Head of caudate nucleus (tissue), 42 donors: ENCODE measurements around the gene NXT1.

Source experiments
- DNase-seq, 42 donors: peaks; one replicate each; pipeline versions ENCODE4 v3.0.0 to v3.0.0-alpha.2; 2020 to 2021; ENCODE audit warnings: mixed read lengths in 7 of 42
- intact Hi-C: fragments of 100-400 bp; cut with DNase I; formaldehyde crosslinking; loops from one replicate; pipeline ENCODE4 v1.15.0; 2022

NXT1 gene

DNA sequence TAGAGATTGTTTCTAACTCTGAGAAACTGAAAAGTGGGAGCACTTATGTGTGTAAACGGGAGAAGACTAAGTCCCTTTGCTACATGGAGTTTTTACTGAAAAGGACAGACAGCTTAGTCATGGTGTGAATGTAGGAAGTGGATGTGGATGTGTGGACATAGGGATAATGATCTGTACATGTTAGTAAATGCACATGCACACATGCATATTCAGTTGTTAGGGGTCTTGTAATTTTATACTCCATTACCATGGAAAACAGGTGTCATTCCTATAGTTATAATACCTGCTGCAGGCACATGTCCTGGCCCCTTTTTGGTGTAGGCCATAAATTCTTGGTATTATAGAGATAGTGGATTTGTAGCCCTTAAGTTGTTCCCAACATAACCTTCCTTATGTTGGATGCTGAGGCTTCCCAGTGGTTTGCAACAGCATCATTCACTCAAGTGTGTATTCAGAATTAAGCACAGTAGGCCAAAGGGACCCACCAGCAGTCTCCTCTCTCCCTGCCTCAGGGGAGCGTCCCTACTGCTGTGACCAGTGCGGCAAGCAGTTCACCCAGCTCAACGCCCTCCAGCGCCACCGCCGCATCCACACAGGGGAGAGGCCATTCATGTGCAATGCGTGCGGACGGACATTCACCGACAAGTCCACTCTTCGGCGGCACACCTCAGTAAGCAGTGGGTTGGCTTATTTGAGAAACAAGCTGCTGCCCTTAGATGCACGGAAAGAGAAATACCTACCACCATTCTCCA is 18.7 kb downstream of the NXT1 start:
- intact Hi-C loops, result no loop called here
- no peak for DNase-seq

GRCh38 chr20:23370274-23370673 is 19.7 kb downstream of the NXT1 start:
- intact Hi-C loops, result no loop called here
- no peak for DNase-seq

DNA sequence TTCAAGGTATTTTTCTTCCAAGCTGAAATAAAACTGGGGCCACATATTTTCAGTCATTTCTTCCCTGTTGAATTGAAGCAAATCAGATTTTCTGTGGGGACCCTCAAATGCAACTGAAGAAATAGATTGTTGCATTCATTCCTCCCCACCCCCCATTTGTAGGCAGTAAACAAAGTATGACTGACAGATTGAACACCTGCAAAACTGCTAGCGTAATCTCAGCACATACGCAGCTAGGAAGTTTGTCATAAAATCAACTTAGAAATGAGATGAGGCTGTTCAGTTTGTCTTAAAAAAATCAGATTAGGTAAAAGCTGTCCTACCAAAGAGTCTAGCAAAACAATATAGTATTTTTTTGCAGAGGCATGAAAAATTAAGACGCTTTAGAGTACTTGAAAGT is 20.3 kb downstream of the NXT1 start:
- intact Hi-C loops, result no loop called here
- DNase-seq, result no peak

DNA sequence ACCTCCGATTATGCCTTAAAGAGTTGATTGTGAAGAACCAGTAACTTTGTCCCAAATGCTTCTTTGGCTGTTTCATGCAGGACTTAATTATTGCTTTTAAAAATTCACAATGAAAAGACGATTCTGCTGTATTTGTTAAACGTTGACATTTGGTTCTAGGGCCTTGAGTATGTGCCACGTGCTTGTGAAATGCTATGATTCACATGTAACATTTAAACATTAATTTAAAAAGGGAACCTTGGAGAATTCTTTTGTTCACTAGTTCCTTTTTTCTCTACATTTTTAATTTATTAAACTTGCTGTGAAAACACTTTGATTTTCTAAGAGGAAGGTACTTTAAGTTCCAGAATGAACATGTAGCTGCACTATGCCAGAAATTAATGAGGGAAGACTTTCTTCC is 20.9 kb downstream of the NXT1 start:
- intact Hi-C loops, result no loop called here
- DNase-seq, result no peak

DNA sequence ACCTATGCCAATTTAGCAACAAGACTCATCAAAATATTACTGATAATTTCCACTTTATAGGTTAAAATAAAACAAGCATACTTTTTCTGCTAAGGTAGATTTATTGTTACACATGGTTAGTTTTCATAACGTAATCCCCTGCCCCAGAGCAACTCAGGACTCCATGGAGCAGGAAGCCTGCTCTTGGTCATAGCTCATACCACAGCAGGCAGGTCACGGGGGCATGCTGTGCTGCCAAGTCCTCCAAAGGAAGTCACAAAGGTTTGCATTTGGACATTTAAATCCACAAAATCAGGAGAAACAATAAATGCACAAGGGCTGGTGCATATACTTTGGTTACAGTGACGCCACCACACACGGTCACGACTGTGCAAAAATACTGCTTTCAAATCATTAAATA is 23.9 kb downstream of the NXT1 start:
- intact Hi-C loops, result no loop called here
- DNase-seq, result no peak

DNA sequence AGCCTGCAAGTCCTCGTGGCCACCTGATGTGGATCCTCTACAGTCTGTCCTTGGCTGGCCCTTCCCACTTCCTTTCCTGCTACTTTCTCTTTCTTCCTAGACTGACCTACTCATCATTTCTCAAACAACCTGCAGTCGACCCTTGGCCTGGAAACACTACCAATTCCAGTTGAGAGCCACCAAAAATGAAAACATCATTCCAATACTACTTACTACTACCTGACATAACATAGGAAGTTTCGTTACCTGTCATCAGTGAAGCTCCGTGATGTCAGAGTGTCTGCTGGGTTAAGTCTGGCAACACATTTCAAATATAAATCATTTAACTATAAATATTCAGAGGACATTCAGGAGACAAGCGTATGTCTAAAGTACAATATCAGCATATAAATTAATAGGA is 25.2 kb downstream of the NXT1 start:
- intact Hi-C loops, result no loop called here
- no peak for DNase-seq

GRCh38 chr20:23379772-23380171 is 29.2 kb downstream of the NXT1 start:
- intact Hi-C loops, result no loop called here
- no peak for DNase-seq

- intact Hi-C loops, result no loop called here
- no peak for DNase-seq
Measured at GRCh38 chr20:23381876-23382275, 31.3 kb downstream of the NXT1 start.

- intact Hi-C loops, result no loop called here
- no peak for DNase-seq
Measured at GRCh38 chr20:23386304-23387117, 35.9 kb downstream of the NXT1 start.

DNA sequence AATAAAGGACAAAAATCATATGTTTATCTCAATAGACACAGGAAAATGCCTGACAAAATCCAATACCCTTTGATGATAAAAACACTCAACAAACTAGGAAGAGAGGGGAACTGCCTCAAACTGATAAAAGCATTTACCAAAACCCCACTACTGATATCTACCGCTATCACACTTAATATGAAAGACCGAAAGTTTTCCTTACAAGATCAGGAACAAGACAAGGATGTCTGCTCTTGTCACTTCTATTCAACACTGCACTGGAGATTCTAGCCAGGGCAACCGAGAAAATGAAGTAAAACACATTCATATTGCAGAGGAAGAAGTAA is 36.5 kb downstream of the NXT1 start:
- intact Hi-C loops, result no loop called here
- DNase-seq, result no peak

DNA sequence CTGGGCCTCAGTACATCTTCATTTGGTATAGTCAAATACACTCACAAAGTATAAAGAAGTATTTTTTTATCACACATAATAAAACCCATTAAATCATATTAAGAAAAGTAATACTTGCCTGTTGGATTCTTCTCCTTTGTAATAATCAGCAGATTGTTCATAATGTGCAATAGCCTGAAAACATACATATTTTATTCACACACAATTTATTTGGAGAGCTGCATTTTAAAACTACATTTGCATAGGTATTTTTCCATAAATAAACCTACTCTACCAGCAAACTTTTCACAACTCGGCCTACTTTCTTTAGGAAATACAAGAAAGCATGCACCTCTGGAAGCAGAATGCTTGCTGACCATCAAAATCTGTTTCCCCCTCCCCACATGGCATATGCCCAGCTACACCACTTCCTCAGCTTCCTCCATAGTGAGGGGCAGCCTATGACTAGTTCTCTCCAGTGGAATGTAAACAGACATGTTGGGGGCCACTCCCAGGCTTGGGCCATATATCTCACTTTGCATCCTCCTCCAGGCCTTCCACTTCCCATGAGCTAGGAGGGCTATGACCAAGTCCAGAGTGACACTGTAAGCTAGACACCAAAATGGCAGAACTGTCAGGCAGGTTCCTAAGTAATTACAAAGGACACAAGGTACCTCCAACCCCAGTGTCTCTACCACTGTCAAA is 39.6 kb downstream of the NXT1 start:
- intact Hi-C loops, result no loop called here
- DNase-seq, result no peak

DNA sequence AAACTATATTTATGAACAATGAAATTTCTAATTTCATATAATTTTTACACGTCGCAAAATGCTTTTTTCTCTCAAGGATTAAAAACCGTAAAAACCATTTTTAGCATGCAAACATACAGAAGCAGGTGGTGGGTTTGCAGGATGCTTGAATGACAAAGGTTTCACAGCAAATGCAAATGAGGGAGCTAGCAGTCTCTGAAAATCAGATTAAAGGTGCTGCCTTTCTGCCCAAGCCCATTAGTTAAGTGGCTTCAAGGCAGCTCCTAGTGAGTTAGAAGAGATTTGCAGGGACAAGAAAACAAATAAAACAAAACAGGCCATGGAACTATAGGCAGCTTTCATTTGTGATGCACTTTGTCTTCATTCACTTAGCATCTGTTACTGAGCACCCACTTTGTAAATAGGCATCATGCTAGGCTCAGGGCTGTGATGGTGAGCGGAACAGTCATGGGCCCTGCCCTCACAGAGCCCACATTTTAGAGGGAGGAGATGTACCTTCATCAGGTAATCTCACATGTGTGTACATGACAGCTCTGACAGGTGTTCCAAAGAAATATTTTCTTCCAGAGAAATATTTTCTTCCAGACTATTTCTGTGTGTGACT is 41.2 kb downstream of the NXT1 start:
- intact Hi-C loops, result no loop called here

GRCh38 chr20:23393996-23394775 is 43.6 kb downstream of the NXT1 start:
- no peak for DNase-seq
- intact Hi-C loops, result no loop called here

More for the DNA sequence above, 41.2 kb downstream of the NXT1 start:
- no peak for DNase-seq

- intact Hi-C loops, result no loop called here
- DNase-seq, result peak in 1 of 42 donors; percentile 6
Measured at GRCh38 chr20:23396950-23397627, 46.5 kb downstream of the NXT1 start.

DNA sequence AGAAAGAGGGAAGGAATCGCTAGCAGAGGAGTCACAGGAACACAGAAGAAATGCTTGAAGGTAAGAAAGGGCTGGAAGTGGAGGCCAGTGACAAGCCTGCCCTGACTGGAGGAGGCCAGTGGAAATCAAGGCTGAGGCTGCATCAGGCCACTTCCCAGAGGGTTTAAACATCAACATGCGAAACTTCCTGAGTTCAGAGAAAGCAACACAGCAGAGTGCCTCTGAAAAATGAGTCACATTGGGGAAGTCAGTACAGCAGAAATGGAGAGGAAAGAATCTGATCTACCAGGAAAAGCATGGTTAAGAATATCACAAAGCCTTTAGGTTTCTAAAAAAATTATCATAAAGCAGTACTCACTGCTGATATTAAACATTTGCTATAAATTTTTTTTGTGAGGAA is 47.4 kb downstream of the NXT1 start:
- intact Hi-C loops, result no loop called here
- DNase-seq, result no peak

- intact Hi-C loops, result no loop called here
Measured at GRCh38 chr20:23399568-23400241, 49.1 kb downstream of the NXT1 start.

DNA sequence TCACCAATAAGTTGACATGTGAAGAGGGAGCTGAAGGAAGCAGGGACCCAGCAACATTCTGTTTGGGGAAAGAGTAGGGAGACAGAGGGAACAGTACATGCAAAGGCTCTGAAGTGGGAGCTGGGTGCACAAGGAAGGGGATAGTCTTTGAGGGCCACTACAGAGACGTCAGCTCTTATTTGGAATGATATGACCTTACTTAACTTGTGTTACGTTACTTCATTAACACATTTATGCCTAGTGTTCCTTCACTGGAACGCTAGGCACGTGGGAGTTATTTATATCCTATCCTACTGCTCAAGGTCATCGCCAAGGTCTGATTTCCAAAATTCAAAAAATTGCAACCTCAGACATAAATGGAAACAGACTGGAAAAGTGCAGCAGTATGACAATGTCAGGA is 50.5 kb downstream of the NXT1 start:
- no peak for DNase-seq
- intact Hi-C loops, result no loop called here

More at GRCh38 chr20:23399568-23400241, 49.1 kb downstream of the NXT1 start:
- DNase-seq, result no peak

DNA sequence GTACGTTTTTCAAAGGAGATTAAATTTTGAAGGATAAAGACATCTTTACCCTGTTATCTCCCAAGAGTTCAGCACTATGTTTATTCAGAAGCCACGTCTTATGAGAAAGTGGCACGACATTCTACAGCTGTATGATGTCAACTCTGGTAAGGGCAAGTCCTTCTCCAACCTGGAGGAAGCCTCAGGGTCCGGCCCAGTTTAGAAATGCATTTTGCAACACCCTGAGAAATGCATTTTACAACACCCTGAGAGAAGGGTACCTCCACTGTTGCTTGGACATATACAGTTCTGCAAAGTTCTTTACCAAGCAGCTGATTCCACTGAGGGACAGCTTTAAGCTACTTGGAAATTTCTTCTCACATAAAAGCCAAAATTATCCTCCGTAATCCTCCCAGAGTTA is 53.2 kb downstream of the NXT1 start:
- DNase-seq, result no peak
- intact Hi-C loops, result no loop called here
